VCaP (cell line): Measurements from ENCODE around the gene LRP3.

Experiments
- H3K27ac ChIP-seq: fragments of 450-650 bp; 2 replicates; pipeline ENCODE4 v1.5.1; 2017
- CTCF ChIP-seq: fragments of 450-650 bp; conservative IDR thresholded peaks from 2 replicates; pipeline ENCODE4 v1.5.1; 2017; ENCODE audit warnings: mild to moderate bottlenecking, moderate library complexity

The LRP3 gene

GRCh38 chr19:33238481-33239149, 44.5 kb downstream of the LRP3 start:
- TF ChIP-seq CTCF: no peak
- H3K27ac ChIP-seq: no peak overlapping the region

- TF ChIP-seq CTCF: no peak
- no peak overlapping the region for H3K27ac ChIP-seq
These were observed 45.3 kb downstream of the LRP3 start for GRCh38 chr19:33239223-33239975.

GRCh38 chr19:33240181-33240771, 46.1 kb downstream of the LRP3 start:
- TF ChIP-seq CTCF: no peak

GRCh38 chr19:33241091-33241529, 47.0 kb downstream of the LRP3 start:
- TF ChIP-seq CTCF: no peak
- no peak overlapping the region; the same call in 1 of the 2 replicates for H3K27ac ChIP-seq

More at GRCh38 chr19:33240181-33240771, 46.1 kb downstream of the LRP3 start:
- H3K27ac ChIP-seq: no peak overlapping the region

- peak; percentile 94 for TF ChIP-seq CTCF
- H3K27ac ChIP-seq: no peak overlapping the region; the same call in 1 of the 2 replicates
These were observed 47.5 kb downstream of the LRP3 start for GRCh38 chr19:33241530-33242101.

GRCh38 chr19:33242131-33242530, 48.0 kb downstream of the LRP3 start:
- H3K27ac ChIP-seq: no peak overlapping the region; the same call in 1 of the 2 replicates
- no peak for TF ChIP-seq CTCF

GRCh38 chr19:33242911-33243310, 48.8 kb downstream of the LRP3 start:
- no peak for TF ChIP-seq CTCF

More at GRCh38 chr19:33242911-33243310, 48.8 kb downstream of the LRP3 start:
- H3K27ac ChIP-seq: no peak overlapping the region
